Hematopoietic multipotent progenitor cell treated with erythropoietin and hydrocortisone succinate and interleukin-3 and kit ligand, for 8 days (in vitro differentiated cells): Measurements from ENCODE around the gene NDST3.
A peak's percentile ranks its signal among the peaks of the same experiment; 100 is the strongest.

ENCODE experiments used
- DNase-seq: peaks from one replicate; pipeline ENCODE4 v3.0.0-alpha.2; 2015

The NDST3 gene

DNA sequence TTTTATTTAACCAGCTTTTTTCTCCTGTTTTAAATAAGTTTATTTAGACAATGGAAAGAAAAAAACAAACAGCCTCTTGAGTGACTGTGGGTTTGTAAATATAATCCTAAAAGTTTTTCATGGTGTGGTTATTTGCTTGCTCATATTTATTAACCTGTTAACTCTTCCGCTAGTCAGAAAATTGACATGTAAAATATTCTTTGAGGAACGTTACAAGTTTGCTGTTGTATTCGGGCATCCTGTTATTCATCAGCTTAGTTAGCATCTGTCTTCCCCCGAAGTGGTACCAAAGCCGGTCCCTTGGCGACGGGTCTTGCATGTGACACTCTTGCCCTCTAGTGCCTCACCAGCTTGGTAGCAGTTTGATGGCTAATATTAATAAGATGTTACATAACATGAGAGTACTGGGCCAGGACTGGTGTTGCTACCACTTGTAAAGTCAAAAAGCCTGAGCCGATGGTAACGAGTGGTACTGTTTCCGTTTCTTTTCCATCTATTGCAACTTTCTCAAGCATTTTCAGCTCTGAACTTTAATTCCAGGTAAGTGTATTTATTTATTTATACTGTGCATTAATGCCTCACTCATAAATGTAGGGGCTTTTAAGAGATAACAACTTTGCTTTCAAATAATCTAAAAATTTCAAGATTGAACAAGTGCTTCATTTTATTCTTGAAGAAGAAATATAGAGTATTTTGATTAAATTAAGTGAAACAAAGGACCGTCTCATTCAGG is at the start of gene NDST3:
TSS of gene NDST3 (plus strand) at position 434 of the 733 bp plus-strand sequence. CDS start 19,425 bp downstream, outside the sequence.
- peak; percentile 88 for DNase-seq

DNA sequence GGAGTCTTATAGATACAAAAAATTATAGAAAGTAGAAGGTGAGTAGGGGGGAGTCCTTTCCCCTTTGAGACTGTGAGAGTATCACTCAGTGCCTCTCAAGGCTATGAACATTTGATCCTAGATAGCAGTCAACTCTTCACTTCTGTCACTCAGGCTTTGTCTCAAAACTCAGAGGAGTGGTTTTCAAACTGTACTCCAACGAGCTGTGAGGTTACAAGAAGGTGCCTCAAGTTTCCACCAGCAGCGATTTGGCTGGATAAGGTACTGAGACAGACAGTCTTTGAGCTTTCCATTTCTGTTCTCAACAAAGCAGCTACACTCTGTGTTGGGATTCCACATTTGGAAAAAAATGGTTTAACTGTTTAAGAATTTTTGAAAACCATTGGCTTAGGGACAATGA is 48.0 kb upstream of the NDST3 start:
- no peak for DNase-seq

DNA sequence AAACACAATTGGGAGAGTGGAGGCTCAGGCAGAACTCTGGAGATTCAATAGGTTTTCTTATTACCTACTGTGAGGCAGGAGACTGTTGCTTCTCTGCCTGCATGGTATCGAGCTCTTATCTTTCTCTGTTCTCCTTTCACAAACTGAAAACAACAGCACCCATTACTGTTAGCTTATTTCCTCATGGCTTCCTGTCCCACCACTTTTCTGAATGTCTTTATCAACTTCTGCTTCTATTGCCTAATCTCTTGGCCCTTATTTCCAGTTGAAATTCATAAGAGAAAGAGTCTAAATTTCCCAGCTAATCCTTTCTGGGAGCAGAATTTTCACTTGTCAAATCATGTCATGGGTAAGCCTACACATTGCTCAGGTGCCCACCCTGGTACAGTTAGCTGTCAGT is 46.8 kb upstream of the NDST3 start:
- peak; percentile 6 for DNase-seq

DNA sequence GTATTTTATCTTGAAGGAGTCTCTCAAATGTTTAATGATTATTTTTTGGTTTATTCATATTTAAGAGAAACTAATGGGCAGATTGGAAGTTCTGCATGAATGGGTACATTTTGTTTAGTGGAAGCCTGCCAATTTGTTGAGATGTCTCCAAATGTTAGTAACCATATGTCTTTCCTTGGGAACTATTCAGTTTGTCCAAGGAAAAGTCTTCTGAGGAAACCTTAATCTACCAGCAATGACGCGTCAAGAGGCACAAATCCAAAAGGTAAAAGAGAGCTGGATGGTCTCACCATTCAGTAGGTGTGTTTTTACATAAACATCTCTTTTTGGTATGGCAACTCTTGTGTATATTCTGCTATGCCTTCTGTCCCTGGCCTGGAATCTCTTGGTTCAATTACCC is 37.4 kb upstream of the NDST3 start:
- no peak for DNase-seq

DNA sequence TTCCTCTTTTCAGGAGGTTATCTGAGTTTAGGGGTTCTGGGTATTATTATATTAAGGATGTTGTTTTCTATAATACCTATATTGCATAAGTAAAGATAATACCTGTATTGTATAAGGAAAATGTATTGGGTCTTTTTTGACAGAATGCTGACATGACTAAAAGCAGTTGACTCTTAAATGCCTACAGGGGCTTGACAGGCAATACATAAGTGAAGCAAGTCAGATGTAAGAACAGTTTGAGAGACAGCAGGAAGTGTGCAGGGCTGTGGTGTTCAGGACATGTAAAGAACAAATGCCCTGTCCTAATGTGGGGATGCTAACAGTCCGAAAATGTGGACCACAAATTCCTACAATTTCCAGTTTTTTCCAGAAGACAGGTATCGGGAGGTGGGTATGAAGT is 30.2 kb upstream of the NDST3 start:
- no peak for DNase-seq

DNA sequence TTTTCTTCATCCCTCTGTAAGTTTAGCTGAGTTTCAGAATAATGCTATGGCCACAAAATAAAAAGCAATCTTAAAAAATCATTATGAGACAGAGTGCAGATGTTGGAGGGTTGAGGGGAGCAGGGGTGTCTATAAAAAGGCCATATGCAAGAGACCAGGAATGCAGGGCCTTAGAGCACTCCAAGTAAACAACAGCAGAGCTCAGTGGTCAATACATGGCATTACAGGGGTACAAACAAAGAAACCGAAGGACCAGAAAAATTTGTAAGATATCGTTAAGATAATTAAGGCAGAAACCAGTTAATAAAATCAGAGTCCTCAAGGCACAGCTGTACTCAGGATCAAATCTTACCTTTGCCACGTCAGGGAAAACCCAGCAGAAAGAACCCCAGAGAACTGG is 28.4 kb upstream of the NDST3 start:
- DNase-seq: no peak

DNA sequence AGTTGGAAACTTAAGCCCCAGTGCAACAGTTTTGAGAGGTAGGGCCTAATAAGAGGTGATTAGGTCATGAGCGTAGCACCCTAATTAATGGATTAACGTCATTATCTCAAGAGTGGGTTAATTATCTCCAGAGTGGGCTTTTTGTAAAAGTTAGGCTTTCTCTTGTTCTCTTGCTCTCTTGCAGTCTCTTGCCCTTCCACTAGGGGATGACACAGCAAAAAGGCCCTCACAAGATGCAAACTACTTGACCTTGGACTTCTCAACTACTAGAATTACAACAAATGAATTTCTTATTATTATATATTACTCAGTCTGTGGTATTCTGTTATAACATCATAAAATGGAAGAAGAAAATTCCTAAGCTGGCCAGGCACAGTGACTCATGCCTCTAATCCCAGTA is 22.1 kb upstream of the NDST3 start:
- DNase-seq: peak; percentile 12

DNA sequence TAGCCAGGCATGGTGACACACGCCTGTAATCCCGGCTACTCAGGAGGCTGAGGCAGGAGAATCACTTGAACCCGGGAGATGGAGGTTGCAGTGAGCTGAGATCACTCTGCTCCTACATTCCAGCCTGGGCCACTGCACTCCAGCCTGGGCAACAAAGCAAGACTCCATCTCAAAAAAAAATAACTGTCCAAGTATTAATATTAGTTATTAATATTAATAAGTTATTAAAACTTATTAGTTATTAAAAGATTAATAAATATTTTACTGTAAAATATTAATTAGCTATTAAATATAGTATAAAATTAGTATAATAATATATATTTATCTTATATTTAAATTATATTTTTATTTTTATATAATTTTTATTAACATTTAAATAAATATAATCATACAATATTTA is 19.5 kb upstream of the NDST3 start:
- no peak for DNase-seq

DNA sequence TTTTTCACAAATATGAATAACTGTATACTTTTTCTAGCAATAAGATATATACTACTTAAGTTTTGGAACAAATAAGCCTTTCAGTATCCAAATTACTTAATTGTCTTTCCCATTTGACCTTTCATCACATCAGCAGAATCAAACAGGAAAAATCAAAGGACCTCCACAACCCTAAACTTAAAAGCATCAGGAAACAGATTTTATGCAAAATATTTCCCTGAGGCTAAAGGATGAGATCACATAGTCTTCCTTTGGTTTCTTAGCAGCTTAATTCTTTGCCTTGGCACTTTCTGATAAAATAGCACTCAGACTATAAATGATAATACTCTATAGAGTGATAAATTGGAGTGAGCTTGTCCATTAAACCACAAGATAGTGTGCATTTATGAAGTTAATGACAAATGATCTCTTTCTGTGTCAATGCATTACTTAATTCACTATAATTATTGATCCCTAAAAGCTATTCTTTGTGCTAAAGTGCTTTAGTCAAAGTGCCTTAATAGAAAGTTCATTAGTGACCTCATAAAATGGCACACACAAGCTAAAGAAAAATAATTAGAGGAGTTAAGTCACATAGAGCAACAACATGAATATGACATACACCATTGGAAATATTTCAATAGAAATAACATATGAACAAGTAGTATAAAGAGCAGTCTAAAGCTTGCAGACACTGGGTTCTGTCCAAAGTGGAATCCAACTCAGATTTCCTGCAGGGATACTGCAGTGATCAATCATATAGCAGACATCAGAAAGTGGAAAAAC is 15.7 kb upstream of the NDST3 start:
- DNase-seq: no peak

DNA sequence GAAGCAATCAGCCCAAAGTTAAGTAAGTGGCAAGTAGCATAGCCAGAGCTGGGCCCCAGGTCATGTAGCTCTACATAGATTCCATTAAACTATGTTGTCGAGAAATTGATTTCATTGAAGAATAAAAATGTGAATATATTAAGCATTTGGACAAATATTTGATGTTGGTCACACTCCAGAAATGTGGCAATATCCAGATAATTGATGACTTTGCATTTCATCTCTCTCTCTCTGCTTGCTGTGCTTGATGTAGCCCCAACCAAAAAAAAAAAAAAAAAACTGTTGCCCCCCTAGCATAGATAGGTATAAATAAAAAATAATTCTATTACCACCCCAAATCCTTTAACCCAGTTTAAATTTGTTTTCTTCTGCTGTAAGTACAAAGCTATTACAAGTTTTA is 7.5 kb upstream of the NDST3 start:
- no peak for DNase-seq

DNA sequence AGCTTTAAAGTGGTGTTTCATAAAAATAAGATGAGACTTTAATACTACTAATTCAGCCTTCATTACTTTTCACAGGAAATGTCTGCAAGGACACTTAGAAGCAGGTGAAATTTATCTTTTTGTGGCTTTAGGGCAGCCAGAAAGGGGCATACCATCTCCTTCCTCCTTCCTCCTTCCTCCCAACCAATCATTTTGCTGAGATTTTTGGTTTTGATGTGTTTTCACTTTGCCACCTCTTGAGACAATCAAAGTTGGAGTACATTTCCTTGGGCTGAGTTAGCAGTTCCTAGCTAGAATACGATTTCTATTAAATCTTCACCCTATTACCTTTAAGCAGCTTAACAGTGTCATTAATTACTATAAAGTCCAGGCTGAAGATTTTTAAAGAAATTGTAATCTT is 5.1 kb upstream of the NDST3 start:
- DNase-seq: no peak

DNA sequence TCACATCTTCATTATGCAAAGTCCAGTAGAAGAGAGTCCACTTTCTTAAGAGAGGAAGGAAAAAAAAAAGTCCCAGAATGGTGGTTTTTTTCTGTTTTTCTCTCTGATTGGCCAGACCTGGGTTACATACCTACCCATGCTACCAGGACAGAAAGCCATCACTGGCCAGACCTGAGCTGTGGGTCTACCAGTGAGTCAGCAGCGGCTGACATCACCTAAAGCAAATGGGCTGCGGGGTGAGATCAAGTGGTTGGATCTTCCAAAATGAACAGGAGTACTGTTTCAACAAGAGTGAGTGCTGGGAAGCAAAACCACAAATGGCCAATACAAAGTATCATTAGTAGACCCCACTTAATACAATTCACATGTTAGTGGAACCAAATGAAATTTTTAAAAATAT is 1.6 kb upstream of the NDST3 start:
- DNase-seq: peak; percentile 4

DNA sequence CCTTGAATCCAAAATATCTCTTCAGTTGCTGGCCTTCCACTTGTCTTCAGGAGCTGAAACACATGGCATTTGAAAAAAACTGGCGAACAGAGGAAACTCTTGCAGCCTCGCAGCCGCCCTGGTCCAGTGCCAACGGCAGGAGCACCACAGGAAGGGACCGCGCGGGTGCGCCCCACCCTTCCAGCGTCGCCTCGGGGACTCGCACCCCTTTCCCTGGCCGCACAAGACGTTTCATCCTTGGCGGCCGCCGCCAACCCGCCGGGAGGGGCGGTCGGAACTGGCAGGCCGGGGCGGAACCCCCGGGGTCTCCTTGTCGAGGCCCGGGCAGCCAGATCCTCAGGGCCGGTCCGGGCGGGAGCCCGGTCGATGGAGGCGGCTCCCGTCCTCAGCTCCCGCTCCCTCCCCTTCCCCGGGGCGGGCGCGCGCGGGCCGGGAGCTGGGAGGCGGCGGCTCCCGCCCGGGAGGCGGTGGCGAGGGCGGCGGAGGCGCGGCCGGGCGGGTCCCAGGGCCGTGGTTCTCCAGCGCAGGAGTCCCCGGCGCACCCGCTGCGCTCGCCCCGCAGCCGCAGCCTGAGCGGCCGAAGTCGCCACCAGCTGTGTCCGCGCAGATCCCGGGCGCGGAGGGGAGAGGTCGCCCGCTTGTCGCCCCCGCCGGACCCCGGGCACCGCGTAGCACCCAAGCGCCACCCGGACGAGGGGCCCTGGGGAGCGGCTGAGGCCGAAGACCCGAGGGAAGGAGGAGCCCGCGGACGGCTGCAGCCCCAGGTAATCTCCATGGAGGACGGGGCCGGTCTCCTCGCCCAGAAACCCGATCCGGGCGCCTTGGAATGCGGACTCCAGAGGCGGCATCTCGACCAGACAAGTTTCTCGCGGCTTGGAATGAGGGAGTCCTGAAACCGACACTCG is 886 bp upstream of the NDST3 start:
- peak; percentile 65 for DNase-seq

DNA sequence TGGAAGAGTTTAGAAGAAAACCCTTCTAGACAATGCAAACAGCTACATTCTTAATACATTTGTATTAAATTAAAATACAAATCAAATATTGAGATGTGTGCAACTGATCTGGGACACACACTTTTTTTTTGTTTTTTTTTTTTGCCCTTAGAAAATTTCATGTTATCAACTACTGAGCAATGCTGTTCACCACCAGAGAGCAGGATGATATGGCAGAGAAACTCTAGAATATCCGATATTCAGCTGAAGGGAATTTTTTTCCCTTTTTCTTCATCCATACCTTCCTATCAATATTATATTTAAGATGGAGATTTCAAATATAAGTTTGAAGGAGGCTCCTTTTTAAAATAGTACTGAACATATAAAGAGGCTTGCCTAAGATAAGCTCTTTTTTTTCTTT is 1.0 kb downstream of the NDST3 start:
- DNase-seq: no peak

DNA sequence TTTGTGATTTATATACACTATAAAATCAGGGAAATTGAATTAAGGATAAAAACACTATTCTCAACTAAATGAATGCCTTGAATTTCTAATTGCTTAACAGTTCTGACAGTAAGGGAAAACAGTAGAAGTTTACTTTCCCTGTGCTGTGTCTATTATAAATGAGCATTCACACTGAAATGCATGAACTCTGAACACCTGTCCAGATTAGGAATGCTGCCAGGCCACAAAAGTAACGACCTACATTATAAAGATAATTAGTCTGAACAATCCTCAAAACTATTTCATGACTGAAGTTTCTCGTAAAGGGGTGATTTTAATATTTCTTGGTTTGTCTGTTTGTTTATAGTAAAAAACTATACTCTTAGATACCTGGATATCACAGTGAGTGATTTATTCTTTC is 2.0 kb downstream of the NDST3 start:
- DNase-seq: no peak

DNA sequence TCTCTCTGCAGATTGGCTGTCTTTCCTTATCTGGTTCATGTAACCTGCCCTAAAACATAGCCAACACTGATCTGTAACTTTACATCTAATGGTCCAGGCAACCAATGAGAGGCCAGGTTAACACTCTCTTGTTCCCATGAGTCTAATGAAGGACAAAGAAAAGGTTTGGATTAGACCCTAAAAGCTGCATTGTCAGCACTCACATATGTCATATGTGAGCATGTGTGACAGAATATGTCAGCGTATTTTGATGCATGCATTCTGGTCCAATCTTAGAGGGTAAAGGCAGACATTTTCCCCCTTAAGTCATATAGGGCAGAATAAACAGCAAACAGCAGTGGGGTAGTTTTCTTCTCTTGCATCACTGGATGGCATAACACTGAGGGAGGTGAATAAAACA is 3.7 kb downstream of the NDST3 start:
- DNase-seq: no peak

DNA sequence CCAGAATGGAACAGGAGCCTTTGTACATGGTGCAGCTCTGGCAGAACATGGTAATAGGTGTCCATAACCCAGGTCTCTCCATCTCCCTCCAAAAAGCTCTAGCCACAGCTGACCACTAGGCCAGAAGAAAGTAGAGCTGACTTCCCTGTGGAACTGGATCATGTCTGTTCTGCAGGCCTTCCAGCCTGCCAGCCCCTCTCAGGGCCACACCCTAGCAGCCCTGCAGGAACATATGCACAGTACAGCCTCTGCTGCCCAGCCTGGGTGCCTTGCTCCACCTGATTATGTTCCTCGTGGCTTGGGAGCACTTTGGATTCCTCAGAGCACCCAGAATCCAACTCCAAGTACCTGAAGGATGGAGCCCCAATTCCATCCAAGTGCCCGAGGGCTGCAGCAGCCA is 12.0 kb downstream of the NDST3 start:
- DNase-seq: no peak

DNA sequence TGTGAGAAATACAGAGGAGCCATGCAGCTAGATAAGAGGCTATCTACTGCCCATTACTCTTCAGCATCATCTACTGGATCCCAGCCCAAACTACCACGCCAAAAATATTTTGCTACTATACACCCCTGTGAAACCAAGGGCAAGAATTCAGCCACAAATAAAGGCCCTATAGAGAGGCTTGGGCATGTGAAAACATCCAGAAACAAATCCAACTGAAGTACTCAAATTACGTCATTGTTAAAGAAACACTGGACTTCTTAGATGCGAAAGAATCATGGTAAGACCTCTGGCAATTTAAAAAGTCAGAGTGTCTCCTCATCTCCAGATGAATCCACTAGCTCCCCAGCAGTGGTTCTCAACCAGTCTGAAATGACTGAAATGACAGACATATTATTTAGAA is 12.8 kb downstream of the NDST3 start:
- no peak for DNase-seq

DNA sequence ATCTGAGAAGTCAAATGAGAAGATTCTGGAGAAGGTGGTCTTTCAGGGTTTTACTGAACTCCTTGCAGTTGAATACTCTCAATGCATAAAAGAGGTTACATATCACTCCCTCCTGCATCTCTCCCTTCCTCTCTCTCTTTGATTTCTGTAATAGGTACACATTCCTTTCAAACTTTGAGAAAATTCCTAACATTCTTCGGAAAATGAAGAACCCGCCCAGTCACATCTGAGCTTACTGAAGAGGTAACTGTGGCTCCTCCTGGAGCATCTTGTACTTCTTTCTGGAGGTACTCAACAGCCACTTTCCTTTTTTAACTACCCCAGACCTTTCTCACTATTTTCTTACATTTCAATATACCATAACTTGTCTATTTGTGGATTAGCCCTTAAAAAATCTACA is 24.7 kb downstream of the NDST3 start:
- no peak for DNase-seq

DNA sequence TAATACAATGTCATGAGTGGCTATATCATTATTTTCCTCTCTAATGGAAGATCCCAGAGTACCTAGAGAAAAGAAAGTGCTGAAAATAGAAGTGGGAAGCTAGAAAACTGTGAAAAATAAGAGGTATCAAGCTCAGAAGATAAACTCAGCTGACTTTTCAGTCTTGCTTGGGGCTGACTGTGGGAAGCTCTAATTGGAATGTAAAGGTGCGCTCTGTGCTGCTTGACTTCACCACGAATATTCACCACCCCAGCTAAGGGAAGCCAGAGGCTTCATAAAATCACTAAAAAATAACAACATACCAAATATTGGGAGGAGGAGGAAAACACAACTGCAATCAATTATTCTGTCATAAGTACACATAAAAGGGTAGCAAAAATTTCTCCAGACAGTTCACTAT is 25.1 kb downstream of the NDST3 start:
- no peak for DNase-seq

DNA sequence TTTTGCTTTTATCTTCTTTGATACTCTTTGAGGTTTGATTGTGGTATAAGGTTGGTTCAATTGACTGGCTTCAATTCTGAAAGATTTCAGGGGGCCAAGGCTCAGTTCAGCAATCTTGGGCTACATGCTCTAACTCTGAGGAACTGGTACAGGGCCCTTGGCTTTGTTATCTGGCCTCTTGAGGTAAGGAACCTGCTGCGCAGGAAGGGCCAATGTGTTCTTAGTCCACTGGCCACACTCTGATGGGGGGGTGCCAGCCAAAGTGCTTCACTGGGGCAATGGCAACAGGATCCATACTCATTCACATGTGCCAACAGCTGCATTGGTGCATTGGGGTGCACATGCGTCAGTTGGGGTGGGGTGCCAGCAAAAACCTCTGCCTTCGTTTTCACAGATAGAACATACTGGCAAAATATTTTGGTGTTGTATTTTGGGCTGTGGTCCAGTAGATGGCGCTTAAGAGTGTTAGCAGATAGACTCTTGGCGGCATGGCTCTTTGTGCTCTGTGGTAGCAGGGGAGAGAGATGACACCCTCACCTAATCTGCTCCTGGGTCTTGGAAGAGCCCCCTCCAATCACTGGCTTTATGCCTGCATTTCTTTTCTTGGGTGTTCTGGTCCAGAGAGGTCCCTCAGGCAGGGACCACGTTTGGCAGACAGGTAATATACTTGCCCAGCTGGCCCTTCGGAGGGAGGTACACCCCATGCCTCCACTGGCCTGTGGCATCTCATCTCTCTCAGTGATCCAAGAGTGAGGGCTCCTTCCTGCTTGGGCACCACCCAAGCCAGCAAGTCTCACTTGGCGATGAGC is 42.9 kb downstream of the NDST3 start:
- peak; percentile 42 for DNase-seq

DNA sequence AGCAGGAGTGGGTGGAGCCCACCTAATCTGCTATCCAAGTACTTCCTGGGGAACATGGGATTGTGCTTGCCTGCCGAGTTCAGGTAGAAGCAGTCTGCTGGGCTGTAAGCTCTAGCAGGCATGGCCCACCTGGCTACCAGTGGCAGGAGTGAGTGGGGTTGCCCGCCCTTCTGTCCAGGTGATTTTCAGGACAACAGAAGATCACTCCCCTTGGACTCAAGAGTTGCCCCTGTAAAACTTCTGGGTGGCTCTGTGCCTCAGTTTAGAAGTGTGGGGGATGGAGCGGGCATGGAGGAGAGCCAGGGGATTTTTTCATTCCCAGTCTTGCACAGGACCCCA is 43.5 kb downstream of the NDST3 start:
- DNase-seq: no peak

DNA sequence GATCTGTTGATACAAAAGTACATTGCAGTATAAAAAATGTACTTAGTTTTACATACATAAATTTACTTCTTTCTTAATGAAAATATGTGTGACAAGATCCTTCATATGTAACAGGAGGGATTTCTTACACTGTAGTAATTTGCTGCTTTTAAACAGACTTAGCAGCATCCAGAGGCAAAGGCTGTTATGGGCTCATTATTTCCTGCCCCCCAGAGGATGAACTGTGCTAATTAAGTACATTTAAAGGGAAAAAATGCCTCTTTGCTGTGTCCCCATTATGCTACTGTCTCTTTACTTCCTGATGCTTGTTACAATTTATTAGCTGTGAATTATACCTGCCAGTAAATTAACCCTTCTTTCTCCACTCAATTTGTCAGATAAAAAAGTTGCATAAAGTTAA is 47.1 kb downstream of the NDST3 start:
- DNase-seq: no peak
